PC-9 (cell line): Measurements from ENCODE around the gene CATSPERB. TPM values are rescaled to one million over a fixed set of nuclear protein-coding genes. Genes with fewer than 3 reads are reported as not detected.

ENCODE experiments used
- BruUV-seq: library from RNA; stranded (reverse); fragments of 400-500 nt; replicated peaks from 2 replicates; lab custom pipeline; 2021; lab: Mats Ljungman, UMichigan
- CTCF ChIA-PET: fragments of 300-600 bp; sonication (Branson Sonifier 250); formaldehyde crosslinking; loops from one replicate; lab custom pipeline; 2022; ENCODE audit warnings: antibody characterized with exemption; lab: Charles Lee
- POLR2A ChIA-PET: fragments of 300-600 bp; sonication (Branson Sonifier 250); formaldehyde crosslinking; loops from one replicate; lab custom pipeline; 2022; ENCODE audit warnings: antibody characterized with exemption; ENCODE audit not compliant: unreplicated experiment; lab: Charles Lee
- DNase-seq, 2 experiments: peaks; one replicate each; pipeline versions ENCODE4 v3.0.0 to v3.0.0-alpha.2; 2015 to 2022; ENCODE audit warnings: mixed read lengths in 1 of 2
- H2AFZ ChIP-seq: fragments of 200-600 bp; sonication (generic); 2 replicates; pipeline ENCODE4 v1.8.1; 2017; ENCODE audit warnings: antibody characterized with exemption
- H3F3A ChIP-seq: fragments of 200-600 bp; sonication (generic); 2 replicates; pipeline ENCODE4 v1.8.1; 2017; ENCODE audit warnings: antibody characterized with exemption, mild to moderate bottlenecking, low read depth; ENCODE audit not compliant: insufficient read depth
- H3K27ac ChIP-seq: fragments of 200-600 bp; sonication (generic); 2 replicates; pipeline ENCODE4 v1.6.1; 2016; ENCODE audit warnings: mixed run types
- H3K27me3 ChIP-seq: fragments of 200-600 bp; sonication (generic); 2 replicates; pipeline ENCODE4 v1.6.1; 2016; ENCODE audit warnings: low read depth, mixed run types; ENCODE audit not compliant: insufficient read depth
- H3K36me3 ChIP-seq: fragments of 200-600 bp; sonication (generic); 2 replicates; pipeline ENCODE4 v1.6.1; 2016; ENCODE audit warnings: low read depth, mixed run types
- H3K4me1 ChIP-seq: fragments of 200-600 bp; sonication (generic); replicated peaks from 2 replicates; pipeline ENCODE4 v1.6.1; 2016; ENCODE audit warnings: mixed run types; ENCODE audit not compliant: insufficient read depth
- H3K4me2 ChIP-seq: fragments of 200-600 bp; sonication (generic); 2 replicates; pipeline ENCODE4 v1.6.1; 2017; ENCODE audit warnings: mixed run types
- H3K4me3 ChIP-seq: fragments of 200-600 bp; sonication (generic); 2 replicates; pipeline ENCODE4 v1.6.1; 2016; ENCODE audit warnings: mixed run types
- H3K79me2 ChIP-seq: fragments of 200-600 bp; sonication (generic); 2 replicates; pipeline ENCODE4 v1.6.1; 2017; ENCODE audit warnings: low read depth, mixed run types
- H3K9me2 ChIP-seq: fragments of 200-600 bp; sonication (generic); 2 replicates; pipeline ENCODE4 v1.8.1; 2017; ENCODE audit warnings: mild to moderate bottlenecking; ENCODE audit not compliant: insufficient read depth
- H3K9me3 ChIP-seq: fragments of 200-600 bp; sonication (generic); 2 replicates; pipeline ENCODE4 v1.8.1; 2016; ENCODE audit warnings: low read depth; ENCODE audit not compliant: insufficient read depth
- H4K20me1 ChIP-seq: fragments of 200-600 bp; sonication (generic); 2 replicates; pipeline ENCODE4 v1.8.1; 2017; ENCODE audit not compliant: insufficient read depth
- CTCF ChIP-seq: fragments of 200-600 bp; sonication (generic); conservative IDR thresholded peaks from 2 replicates; pipeline ENCODE4 v1.6.1; 2017; ENCODE audit warnings: mixed run types, antibody characterized with exemption, mild to moderate bottlenecking, moderate library complexity
- EZH2 ChIP-seq: fragments of 200-600 bp; sonication (generic); IDR thresholded peaks from 2 replicates; pipeline ENCODE4 v1.8.0; 2017; ENCODE audit warnings: antibody characterized with exemption, low read depth
- intact Hi-C: fragments of 100-400 bp; cut with micrococcal nuclease; formaldehyde crosslinking; loops from one replicate; pipeline ENCODE4 v1.10.0; 2022; ENCODE audit not compliant: unreplicated experiment
- total RNA-seq: library from RNA; stranded (reverse); gene quantifications from 2 replicates; pipeline ENCODE4 v1.2.3, GENCODE V29; 2021

Gene CATSPERB
- total RNA-seq, 1 experiment from 2014 or later: not detected

- H3K4me1 ChIP-seq: no peaks in the 10 kb centered on the region
- no TSS peak for BruUV-seq
Measured at GRCh38 chr14:91719839-91720238, 12.0 kb downstream of the CATSPERB start.

GRCh38 chr14:91716999-91717398, 14.9 kb downstream of the CATSPERB start:
- H3K79me2 ChIP-seq: no peaks in the 10 kb centered on the region
- no peak overlapping the region for H2AFZ ChIP-seq
- TF ChIP-seq CTCF (no peak), EZH2 (no peak)
- no peaks in the 10 kb centered on the region for H3K27me3 ChIP-seq
- H3K4me3 ChIP-seq: no peak overlapping the region
- CTCF ChIA-PET: interaction anchor here (0.7 kb wide), 1 partner anchor 257 kb away, joined by 3 read pairs; no protein-coding TSS in a partner anchor
- H3K27ac ChIP-seq: no peak overlapping the region
- H3K9me2 ChIP-seq: no peaks in the 10 kb centered on the region
- H3F3A ChIP-seq: no peaks in the 10 kb centered on the region
- no peaks in the 10 kb centered on the region for H3K36me3 ChIP-seq
- intact Hi-C loops: no loop called here
- H4K20me1 ChIP-seq: no peaks in the 10 kb centered on the region
- H3K4me2 ChIP-seq: no peak overlapping the region
- BruUV-seq: no TSS peak
- DNase-seq: no peak
- H3K9me3 ChIP-seq: no peaks in the 10 kb centered on the region
- H3K4me1 ChIP-seq: no peaks in the 10 kb centered on the region
- POLR2A ChIA-PET: no interaction called here

More at GRCh38 chr14:91719839-91720238, 12.0 kb downstream of the CATSPERB start:
- H3K4me2 ChIP-seq: no peak overlapping the region
- POLR2A ChIA-PET: no interaction called here
- intact Hi-C loops: no loop called here
- no peaks in the 10 kb centered on the region for H3K36me3 ChIP-seq
- no peak overlapping the region for H2AFZ ChIP-seq
- no peak overlapping the region for H3K27ac ChIP-seq
- TF ChIP-seq CTCF: no peak
- TF ChIP-seq EZH2: no peak
- H3K27me3 ChIP-seq: no peaks in the 10 kb centered on the region
- H3K4me3 ChIP-seq: no peak overlapping the region
- CTCF ChIA-PET: no interaction called here
- no peaks in the 10 kb centered on the region for H4K20me1 ChIP-seq
- no peaks in the 10 kb centered on the region for H3F3A ChIP-seq
- DNase-seq: no peak
- no peaks in the 10 kb centered on the region for H3K79me2 ChIP-seq
- H3K9me3 ChIP-seq: no peaks in the 10 kb centered on the region
- H3K9me2 ChIP-seq: no peaks in the 10 kb centered on the region

GRCh38 chr14:91714805-91715204, 17.1 kb downstream of the CATSPERB start:
- H3K4me2 ChIP-seq: no peak overlapping the region
- H4K20me1 ChIP-seq: no peaks in the 10 kb centered on the region
- DNase-seq: no peak
- no peaks in the 10 kb centered on the region for H3K79me2 ChIP-seq
- H3K27me3 ChIP-seq: no peaks in the 10 kb centered on the region
- intact Hi-C loops: no loop called here
- no TSS peak for BruUV-seq
- ChIA-PET POLR2A (no interaction called here), CTCF (no interaction called here)
- no peaks in the 10 kb centered on the region for H3K9me3 ChIP-seq
- H3K27ac ChIP-seq: no peak overlapping the region
- H3K4me1 ChIP-seq: no peaks in the 10 kb centered on the region
- TF ChIP-seq CTCF (no peak), EZH2 (no peak)
- H3F3A ChIP-seq: no peaks in the 10 kb centered on the region
- no peak overlapping the region for H2AFZ ChIP-seq
- H3K4me3 ChIP-seq: no peak overlapping the region
- H3K36me3 ChIP-seq: no peaks in the 10 kb centered on the region
- H3K9me2 ChIP-seq: no peaks in the 10 kb centered on the region
